ENCODE data around the gene DMPK.
A peak's percentile ranks its signal among the peaks of the same experiment; 100 is the strongest.

DMPK gene

DNA sequence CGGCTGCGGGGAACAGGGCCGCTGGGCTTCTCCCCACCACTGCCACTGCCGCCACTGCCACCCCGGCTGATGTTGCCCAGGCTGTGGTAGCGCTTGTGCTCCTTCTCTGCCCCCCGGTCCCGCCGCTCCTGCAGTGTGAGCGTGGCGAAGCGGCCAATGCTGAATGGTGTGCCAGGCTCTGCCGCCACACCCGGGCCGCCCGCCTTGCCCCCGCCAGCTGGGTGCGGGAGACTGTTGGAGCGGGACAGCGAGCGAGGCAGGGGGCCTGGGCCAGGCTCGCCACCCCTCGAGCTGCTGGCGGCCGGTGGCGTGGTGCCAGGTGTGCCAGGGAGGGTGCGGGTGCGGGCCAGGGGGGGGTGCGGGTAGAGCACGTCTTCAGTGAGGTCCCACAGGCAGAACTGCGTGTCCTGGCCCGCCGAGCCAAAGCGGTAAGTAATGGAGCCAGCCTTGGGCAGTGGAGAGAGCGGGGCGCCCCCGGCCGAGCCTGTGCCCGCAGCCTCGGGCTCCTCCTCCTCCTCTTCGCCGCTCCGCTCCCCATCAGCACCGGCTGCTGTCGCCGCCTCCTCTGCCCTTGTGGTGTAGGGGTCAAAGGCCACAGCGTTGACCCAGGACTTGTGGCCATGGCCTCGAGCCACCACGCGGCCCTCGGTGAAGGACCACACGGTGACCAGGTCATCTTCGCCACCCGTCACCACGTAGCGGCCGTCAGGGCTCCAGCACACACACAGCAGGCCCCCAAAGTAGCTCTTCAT, 3.7 kb upstream of the DMPK start:
- DNase-seq (ENCODE audit: low read depth, low spot score): no peak

GRCh38 chr19:45785097-45785496, 2.8 kb upstream of the DMPK start:
- DNase-seq (ENCODE audit: low read depth, low spot score): no peak

GRCh38 chr19:45784096-45784495, 1.8 kb upstream of the DMPK start:
- no peak for DNase-seq (ENCODE audit: low read depth, low spot score)

GRCh38 chr19:45782820-45783785, 813 bp upstream of the DMPK start:
- no peak for DNase-seq (ENCODE audit: low read depth, low spot score)

GRCh38 chr19:45781214-45782161, 802 bp downstream of the DMPK start:
- no peak for DNase-seq (ENCODE audit: low read depth, low spot score)

- no peak for DNase-seq (ENCODE audit: low read depth, low spot score)
These were observed 1.7 kb downstream of the DMPK start for GRCh38 chr19:45780448-45781213.

- DNase-seq (ENCODE audit: low read depth, low spot score): no peak
These were observed 2.2 kb downstream of the DMPK start for GRCh38 chr19:45780146-45780447.

DNA sequence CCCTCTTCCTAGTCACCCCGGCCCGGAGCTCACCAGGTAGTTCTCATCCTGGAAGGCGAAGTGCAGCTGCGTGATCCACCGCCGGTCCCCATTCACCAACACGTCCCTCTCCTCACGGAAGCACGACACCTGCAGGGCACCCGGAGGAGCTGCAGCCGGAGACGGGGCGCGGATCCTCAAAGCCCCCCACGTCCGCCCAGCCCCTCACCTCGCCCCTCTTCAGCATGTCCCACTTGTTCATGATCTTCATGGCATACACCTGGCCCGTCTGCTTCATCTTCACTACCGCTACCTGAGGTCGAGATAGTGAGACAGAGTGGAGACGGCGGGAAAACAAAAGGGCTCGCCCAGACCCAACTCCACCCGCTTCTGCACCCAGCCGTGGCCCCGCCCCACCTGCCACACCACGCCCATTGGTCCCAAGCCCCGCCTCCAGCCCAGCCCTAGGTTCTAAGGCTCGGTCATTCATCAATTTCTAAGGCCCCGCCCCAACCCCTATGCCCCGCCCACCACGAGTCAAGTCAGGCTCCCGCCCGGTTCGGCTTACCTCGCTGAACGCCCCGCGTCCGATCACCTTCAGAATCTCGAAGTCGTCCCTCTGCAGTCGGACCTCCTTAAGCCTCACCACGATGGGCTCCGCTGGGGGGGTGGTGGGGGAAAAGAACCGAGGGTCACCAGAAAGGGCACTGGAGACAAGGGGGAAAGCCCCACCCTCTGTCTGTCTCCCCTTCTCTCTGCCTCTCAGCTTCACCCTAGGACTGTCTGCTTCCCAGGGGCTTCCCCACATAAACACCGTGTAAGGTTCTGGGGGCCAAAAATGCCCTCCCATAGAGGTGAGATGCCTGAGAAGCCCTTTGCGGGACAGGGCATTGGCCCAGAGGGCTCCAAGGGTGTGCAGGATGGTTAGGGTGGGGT, 2.8 kb downstream of the DMPK start:
- DNase-seq (ENCODE audit: low read depth, low spot score): peak; percentile 66

GRCh38 chr19:45778010-45778661, 4.2 kb downstream of the DMPK start:
- no peak for DNase-seq (ENCODE audit: low read depth, low spot score)

DNA sequence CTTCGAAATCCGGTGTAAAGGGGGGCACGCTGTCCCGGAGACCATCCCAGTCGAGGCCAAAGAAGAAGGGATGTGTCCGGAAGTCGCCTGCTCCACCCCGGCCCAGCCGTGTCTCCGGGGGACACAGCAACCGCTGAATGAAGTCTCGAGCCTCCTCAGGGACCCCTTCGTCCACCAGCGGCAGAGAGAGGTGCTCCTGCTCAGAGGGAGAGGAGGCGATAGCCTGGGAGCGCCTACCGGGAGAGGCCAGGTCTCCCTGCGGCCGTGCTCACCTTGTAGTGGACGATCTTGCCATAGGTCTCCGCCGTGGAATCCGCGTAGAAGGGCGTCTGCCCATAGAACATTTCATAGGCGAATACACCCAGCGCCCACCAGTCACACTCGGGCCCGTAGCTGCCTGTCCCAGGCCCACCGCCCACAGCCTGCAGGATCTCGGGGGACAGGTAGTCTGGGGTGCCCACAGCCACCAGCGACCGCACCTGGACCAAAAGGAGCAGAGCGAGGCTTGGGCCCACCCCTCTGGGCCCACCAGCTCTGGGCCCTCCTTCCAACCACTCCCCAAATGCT, 4.8 kb downstream of the DMPK start:
- DNase-seq (ENCODE audit: low read depth, low spot score): no peak

- no peak for DNase-seq (ENCODE audit: low read depth, low spot score)
These were observed 7.5 kb downstream of the DMPK start for GRCh38 chr19:45774765-45775164.

DNA sequence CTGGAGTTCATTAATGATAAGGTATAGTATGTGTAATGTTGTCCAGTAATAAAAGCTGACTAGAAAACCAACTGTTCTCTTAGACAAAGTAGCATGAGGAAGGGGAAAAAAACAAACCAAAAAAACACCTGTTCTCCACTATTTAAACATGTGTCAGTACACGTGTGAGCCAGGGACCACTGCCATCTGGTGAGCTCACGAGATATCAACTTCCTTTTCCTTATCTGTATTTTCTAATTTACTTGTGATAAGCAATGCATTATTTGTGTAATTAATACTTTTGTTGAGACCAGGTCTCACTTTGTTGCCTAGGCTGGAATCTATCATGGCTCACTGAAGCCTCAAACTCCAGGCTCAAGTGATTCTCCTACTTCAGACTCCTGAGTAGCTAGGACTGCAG, 8.9 kb downstream of the DMPK start:
- DNase-seq (ENCODE audit: low read depth, low spot score): no peak

DNA sequence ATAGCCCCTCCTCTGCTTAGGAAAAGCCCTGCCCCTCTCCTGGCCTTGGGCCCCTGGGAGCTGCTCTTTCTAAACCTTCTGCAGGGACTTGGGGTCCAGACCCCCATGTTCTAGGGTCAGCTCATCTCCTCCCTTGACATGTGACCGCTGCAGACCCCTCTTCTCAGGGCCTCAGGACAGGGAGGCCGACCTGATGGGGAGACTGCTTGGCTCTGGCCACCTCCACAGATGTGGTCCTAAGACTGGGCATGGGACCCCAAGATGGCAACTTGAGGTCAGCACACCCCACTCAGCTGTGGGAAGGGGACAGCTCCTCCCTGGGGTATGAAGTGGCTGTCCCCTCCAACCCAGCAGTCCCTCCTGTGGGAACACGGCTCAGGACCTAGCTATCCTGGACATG, 9.4 kb downstream of the DMPK start:
- no peak for DNase-seq (ENCODE audit: low read depth, low spot score)

GRCh38 chr19:45772130-45772840, 10.0 kb downstream of the DMPK start:
- no peak for DNase-seq (ENCODE audit: low read depth, low spot score)

- DNase-seq (ENCODE audit: low read depth, low spot score): no peak
These were observed 10.9 kb downstream of the DMPK start for GRCh38 chr19:45771311-45771933.

- DNase-seq (ENCODE audit: low read depth, low spot score): peak; percentile 82
These were observed 11.8 kb downstream of the DMPK start for GRCh38 chr19:45770192-45771101.

DNA sequence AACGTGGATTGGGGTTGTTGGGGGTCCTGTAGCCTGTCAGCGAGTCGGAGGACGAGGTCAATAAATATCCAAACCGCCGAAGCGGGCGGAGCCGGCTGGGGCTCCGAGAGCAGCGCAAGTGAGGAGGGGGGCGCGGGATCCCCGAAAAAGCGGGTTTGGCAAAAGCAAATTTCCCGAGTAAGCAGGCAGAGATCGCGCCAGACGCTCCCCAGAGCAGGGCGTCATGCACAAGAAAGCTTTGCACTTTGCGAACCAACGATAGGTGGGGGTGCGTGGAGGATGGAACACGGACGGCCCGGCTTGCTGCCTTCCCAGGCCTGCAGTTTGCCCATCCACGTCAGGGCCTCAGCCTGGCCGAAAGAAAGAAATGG, 12.5 kb downstream of the DMPK start:
- no peak for DNase-seq (ENCODE audit: low read depth, low spot score)
